Endodermal cell (in vitro differentiated cells): ENCODE results near the gene SLIT3. TPM values are rescaled to one million over a fixed set of nuclear protein-coding genes. Genes with fewer than 3 reads are reported as not detected.

Source experiments
- DNase-seq: peaks from one replicate; pipeline ENCODE4 v3.0.0-alpha.2; 2017
- H3K27ac ChIP-seq: 2 replicates; pipeline ENCODE4 v1.5.1; 2013; ENCODE audit warnings: mild to moderate bottlenecking, low read depth, low read length, moderate library complexity
- H3K27me3 ChIP-seq: 2 replicates; pipeline ENCODE4 v1.6.1; 2013; ENCODE audit warnings: mild to moderate bottlenecking, low read length, moderate library complexity; ENCODE audit not compliant: insufficient read depth, control insufficient read depth, poor library complexity, severe bottlenecking
- H3K36me3 ChIP-seq: 2 replicates; pipeline ENCODE4 v1.7.0; 2013; ENCODE audit warnings: mild to moderate bottlenecking, low read length, moderate library complexity; ENCODE audit not compliant: control insufficient read depth, insufficient read depth
- H3K4me1 ChIP-seq: one replicate; pipeline ENCODE4 v1.7.0; 2013; ENCODE audit warnings: low read length; ENCODE audit not compliant: control insufficient read depth, insufficient read depth
- H3K4me3 ChIP-seq: 2 replicates; pipeline ENCODE4 v1.5.1; 2013; ENCODE audit warnings: mild to moderate bottlenecking, low read length, moderate library complexity
- H3K9ac ChIP-seq: 2 replicates; pipeline ENCODE4 v1.6.1; 2013; ENCODE audit warnings: mild to moderate bottlenecking, low read length, moderate library complexity; ENCODE audit not compliant: poor library complexity, severe bottlenecking; ENCODE audit errors: extremely low read depth
- H3K9me3 ChIP-seq: 2 replicates; pipeline ENCODE4 v1.6.1; 2013; ENCODE audit warnings: mild to moderate bottlenecking, low read length, moderate library complexity; ENCODE audit not compliant: control insufficient read depth
- H3K27ac Mint-ChIP-seq: 2 replicates; pipeline ENCODE4 v1.8.0; 2020; ENCODE audit warnings: mixed read lengths
- H3K27me3 Mint-ChIP-seq: 2 replicates; pipeline ENCODE4 v1.8.0; 2021; ENCODE audit warnings: mild to moderate bottlenecking, mixed read lengths; ENCODE audit not compliant: insufficient read depth
- H3K36me3 Mint-ChIP-seq: 2 replicates; pipeline ENCODE4 v1.8.0; 2020; ENCODE audit warnings: low read depth, mixed read lengths
- H3K4me1 Mint-ChIP-seq: 2 replicates; pipeline ENCODE4 v1.8.0; 2020; ENCODE audit warnings: mixed read lengths
- H3K4me3 Mint-ChIP-seq: 2 replicates; pipeline ENCODE4 v1.8.0; 2020; ENCODE audit warnings: mild to moderate bottlenecking, moderate library complexity, mixed read lengths
- H3K9me3 Mint-ChIP-seq: 2 replicates; pipeline ENCODE4 v1.8.0; 2020; ENCODE audit warnings: mild to moderate bottlenecking, mixed read lengths
- WGBS, 2 experiments: methylation state at CpG; one replicate each; pipeline versions ENCODE4 v1.1.5 to v1.1.7; 2013; ENCODE audit warnings: missing lambda C conversion rate in 2 of 2, mixed read lengths in 1 of 2; ENCODE audit not compliant: insufficient coverage in 1 of 2, insufficient read length in 1 of 2; 5-methylcytosine and 5-hydroxymethylcytosine counted together
- total RNA-seq, 2 donors: library from RNA; stranded (reverse); fragmentation: NEBNext Ultra II Directional in 1 of 2; extraction: Animal tissue kit (Norgen Biotek cat#: 25700) in 1 of 2; gene quantifications; 2 replicates in 1 of 2; 3 replicates in 1 of 2; pipeline ENCODE4 v1.2.1, GENCODE V29; 2021
- TF ChIP-seq, protein P1 (sequence below): fragments of 200-600 bp; sonication (generic); conservative IDR thresholded peaks from 2 replicates; pipeline ENCODE4 v1.5.0; 2021; ENCODE audit warnings: antibody characterized with exemption, mild to moderate bottlenecking

The SLIT3 gene
- total RNA-seq, 2 donors from 2014 or later = 2.5 to 3.4 TPM

DNA sequence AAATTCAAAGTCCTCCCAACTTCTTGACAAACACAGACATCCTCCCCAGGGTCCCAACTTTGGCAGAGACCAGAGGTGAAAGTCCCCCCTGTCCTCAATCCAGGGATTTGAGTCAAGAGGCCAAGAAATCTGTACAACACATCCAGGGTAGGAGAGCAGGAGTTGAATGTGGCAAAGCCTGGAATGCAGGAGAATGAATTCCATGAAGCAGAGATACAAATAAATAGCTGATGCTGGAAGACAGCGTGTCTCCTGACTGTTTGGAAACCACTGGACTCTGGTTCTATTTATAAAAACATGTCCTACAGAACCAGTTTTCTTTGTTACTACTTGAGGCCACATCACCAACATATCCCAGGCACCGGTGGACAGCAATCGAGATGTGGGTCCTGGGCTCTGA lies 43.7 kb upstream of the SLIT3 start:
- H3K36me3 Mint-ChIP-seq = no peaks in the 10 kb centered on the region

DNA sequence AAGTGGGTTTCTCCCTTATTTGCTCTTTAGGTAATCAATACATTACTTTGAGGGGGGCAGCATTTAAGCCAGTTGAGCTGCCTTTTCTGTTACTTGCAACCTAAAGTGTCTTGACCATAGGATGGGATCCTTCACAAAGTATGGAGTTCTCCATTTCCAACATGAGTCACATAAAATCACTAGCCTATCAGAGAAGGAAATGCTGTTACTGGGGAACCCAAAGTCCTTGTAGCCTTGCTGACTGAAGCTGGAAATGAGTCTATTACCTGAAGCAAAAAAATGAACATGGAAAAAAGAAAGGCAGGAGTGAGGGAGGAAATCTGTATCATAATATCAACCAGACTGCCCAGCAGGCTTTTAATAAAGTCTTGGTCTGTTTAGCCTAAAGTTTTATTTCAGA lies 42.8 kb upstream of the SLIT3 start:
- H3K36me3 ChIP-seq = no peaks in the 10 kb centered on the region
- Mint-ChIP-seq H3K36me3 (no peaks in the 10 kb centered on the region), H3K4me1 (peaks cover 3% of the 10 kb centered on the region), H3K27me3 (peaks cover 12% of the 10 kb centered on the region), H3K27ac (no peak overlapping the region), H3K9me3 (no peaks in the 10 kb centered on the region), H3K4me3 (no peak overlapping the region)
- H3K9ac ChIP-seq = no peak overlapping the region
- peaks cover 4% of the 10 kb centered on the region for H3K4me1 ChIP-seq
- DNase-seq = no peak
- TF ChIP-seq, protein P1, sequence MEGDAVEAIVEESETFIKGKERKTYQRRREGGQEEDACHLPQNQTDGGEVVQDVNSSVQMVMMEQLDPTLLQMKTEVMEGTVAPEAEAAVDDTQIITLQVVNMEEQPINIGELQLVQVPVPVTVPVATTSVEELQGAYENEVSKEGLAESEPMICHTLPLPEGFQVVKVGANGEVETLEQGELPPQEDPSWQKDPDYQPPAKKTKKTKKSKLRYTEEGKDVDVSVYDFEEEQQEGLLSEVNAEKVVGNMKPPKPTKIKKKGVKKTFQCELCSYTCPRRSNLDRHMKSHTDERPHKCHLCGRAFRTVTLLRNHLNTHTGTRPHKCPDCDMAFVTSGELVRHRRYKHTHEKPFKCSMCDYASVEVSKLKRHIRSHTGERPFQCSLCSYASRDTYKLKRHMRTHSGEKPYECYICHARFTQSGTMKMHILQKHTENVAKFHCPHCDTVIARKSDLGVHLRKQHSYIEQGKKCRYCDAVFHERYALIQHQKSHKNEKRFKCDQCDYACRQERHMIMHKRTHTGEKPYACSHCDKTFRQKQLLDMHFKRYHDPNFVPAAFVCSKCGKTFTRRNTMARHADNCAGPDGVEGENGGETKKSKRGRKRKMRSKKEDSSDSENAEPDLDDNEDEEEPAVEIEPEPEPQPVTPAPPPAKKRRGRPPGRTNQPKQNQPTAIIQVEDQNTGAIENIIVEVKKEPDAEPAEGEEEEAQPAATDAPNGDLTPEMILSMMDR = no peak
- no peak overlapping the region for H3K27ac ChIP-seq
- no peaks in the 10 kb centered on the region for H3K9me3 ChIP-seq
- H3K27me3 ChIP-seq = no peaks in the 10 kb centered on the region
- no peak overlapping the region for H3K4me3 ChIP-seq

More for the DNA sequence above, 43.7 kb upstream of the SLIT3 start:
- Mint-ChIP-seq H3K4me1 (peaks cover 3% of the 10 kb centered on the region), H3K4me3 (no peak overlapping the region), H3K27me3 (peaks cover 12% of the 10 kb centered on the region), H3K9me3 (no peaks in the 10 kb centered on the region), H3K27ac (no peak overlapping the region)
- TF ChIP-seq, protein P1 = no peak
- Histone ChIP-seq H3K27me3 (no peaks in the 10 kb centered on the region), H3K27ac (no peak overlapping the region), H3K9me3 (no peaks in the 10 kb centered on the region), H3K36me3 (no peaks in the 10 kb centered on the region), H3K4me1 (peaks cover 4% of the 10 kb centered on the region), H3K4me3 (no peak overlapping the region), H3K9ac (no peak overlapping the region)
- no peak for DNase-seq
- 93% methylated on average over 3 of the region's 3 CpGs; no CpG with 5 or more reads in 1 of the 2 experiments for WGBS, 2 experiments

DNA sequence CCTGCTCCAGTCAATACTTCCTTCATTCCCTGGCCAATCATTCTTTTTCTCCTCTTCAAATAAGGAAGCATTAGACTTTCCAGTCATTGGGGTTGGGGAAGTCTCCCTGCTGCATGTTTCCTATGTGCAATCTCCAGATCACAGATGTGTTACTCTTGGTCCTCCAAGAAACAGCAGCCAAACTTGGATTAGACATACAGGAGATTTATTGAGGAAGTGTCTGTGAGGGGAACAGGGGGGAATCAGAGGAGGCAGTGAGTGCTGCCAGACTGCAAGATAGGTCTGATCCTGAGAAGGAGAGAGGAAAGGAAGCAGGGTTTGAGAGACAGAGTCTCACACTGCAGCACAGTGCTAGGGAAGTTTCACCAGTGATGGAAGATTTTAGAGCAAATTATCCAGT lies 40.6 kb upstream of the SLIT3 start:
- no peaks in the 10 kb centered on the region for H3K9me3 ChIP-seq
- H3K36me3 ChIP-seq = no peaks in the 10 kb centered on the region
- no peak overlapping the region for H3K27ac Mint-ChIP-seq
- no peaks in the 10 kb centered on the region for H3K9me3 Mint-ChIP-seq
- H3K27ac ChIP-seq = no peak overlapping the region
- peaks cover 3% of the 10 kb centered on the region for H3K4me1 Mint-ChIP-seq
- H3K4me3 Mint-ChIP-seq = no peak overlapping the region
- H3K27me3 ChIP-seq = no peaks in the 10 kb centered on the region
- peaks cover 4% of the 10 kb centered on the region for H3K4me1 ChIP-seq
- TF ChIP-seq, protein P1 = no peak
- no peak overlapping the region for H3K9ac ChIP-seq
- DNase-seq = no peak
- no peaks in the 10 kb centered on the region for H3K36me3 Mint-ChIP-seq
- H3K4me3 ChIP-seq = no peak overlapping the region
- peaks cover 9% of the 10 kb centered on the region for H3K27me3 Mint-ChIP-seq
